ENCODE measurements around the gene PDCD4. TPM values are rescaled to one million over a fixed set of nuclear protein-coding genes. Genes with fewer than 3 reads are reported as not detected.

The PDCD4 gene
- total and polyA plus RNA-seq, 10 of the 15 experiments (the other 5 are each of a cell fraction or from before 2014, with no cell fraction given): 101 to 372 (median 171) TPM

DNA sequence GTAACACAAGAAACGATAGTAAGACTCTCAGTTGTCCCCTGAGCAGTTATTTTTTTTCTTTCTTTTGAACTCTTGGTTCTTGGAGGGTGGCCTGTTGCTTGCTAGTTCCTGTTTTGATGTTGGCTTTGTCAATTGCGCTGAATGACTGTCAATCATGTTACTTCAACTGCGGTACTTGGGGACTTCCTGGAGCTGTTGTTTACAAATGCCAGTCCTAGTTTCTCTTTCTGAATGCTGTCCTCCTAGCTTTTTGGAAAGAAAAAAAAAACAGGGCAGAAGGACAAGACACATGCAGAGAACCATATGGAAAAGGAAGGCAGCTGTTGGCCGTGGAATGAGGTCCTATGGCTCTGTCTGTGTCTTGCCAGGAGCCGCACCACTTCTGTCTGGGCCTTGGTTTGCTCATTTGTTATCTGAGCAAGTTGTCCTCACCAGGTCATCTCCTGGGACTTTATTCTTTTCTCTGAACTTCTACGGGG lies 7.0 kb upstream of the PDCD4 start (continued):
- TF ChIP-seq SUPT20H (IDR thresholded peaks at IDR 0.05; ENCODE audit: borderline replicate concordance, control insufficient read depth, low read depth, low read length): no peak
- TF ChIP-seq SMAD5 (IDR thresholded peaks at IDR 0.05; ENCODE audit: low read depth): no peak
- TF ChIP-seq, protein P1, sequence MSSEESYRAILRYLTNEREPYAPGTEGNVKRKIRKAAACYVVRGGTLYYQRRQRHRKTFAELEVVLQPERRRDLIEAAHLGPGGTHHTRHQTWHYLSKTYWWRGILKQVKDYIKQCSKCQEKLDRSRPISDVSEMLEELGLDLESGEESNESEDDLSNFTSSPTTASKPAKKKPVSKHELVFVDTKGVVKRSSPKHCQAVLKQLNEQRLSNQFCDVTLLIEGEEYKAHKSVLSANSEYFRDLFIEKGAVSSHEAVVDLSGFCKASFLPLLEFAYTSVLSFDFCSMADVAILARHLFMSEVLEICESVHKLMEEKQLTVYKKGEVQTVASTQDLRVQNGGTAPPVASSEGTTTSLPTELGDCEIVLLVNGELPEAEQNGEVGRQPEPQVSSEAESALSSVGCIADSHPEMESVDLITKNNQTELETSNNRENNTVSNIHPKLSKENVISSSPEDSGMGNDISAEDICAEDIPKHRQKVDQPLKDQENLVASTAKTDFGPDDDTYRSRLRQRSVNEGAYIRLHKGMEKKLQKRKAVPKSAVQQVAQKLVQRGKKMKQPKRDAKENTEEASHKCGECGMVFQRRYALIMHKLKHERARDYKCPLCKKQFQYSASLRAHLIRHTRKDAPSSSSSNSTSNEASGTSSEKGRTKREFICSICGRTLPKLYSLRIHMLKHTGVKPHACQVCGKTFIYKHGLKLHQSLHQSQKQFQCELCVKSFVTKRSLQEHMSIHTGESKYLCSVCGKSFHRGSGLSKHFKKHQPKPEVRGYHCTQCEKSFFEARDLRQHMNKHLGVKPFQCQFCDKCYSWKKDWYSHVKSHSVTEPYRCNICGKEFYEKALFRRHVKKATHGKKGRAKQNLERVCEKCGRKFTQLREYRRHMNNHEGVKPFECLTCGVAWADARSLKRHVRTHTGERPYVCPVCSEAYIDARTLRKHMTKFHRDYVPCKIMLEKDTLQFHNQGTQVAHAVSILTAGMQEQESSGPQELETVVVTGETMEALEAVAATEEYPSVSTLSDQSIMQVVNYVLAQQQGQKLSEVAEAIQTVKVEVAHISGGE (CRISPR knock-in tag; IDR thresholded peaks at IDR 0.05): no peak
- TF ChIP-seq CEBPB (IDR thresholded peaks at IDR 0.05; ENCODE audit: borderline replicate concordance in 1 of 2, low read depth in 2 of 2, low read length in 2 of 2): no peak

- H3K36me3 ChIP-seq (ENCODE audit: control insufficient read depth in 2 of 2, insufficient read depth in 2 of 2, low read length in 1 of 2): no peaks in the 10 kb centered on the region
- 9% methylated on average over 6 of the region's 6 CpGs for WGBS (ENCODE audit: insufficient coverage, insufficient replicate concordance, low lambda C conversion rate, missing lambda C conversion rate)
- no TSS peak for BruUV-seq (replicated peaks)
- no peaks in the 10 kb centered on the region for H3K27me3 ChIP-seq (replicated peaks in 1 of 2; ENCODE audit: control insufficient read depth in 2 of 2, insufficient read depth in 2 of 2, low read length in 1 of 2)
- FAIRE-seq (no peak), DNase-seq (ENCODE audit: low read depth, low spot score) (no peak), ATAC-seq (peak; percentile 3)
- no peaks in the 10 kb centered on the region for H3K9me3 ChIP-seq (replicated peaks; ENCODE audit: control insufficient read depth, insufficient read depth, low read length)
- peak overlapping the region; percentile 24; the same call in 1 of the 2 replicates for H2AFZ ChIP-seq (ENCODE audit: control insufficient read depth, low read depth, low read length)
- TF ChIP-seq BRCA1 (IDR thresholded peaks at IDR 0.05; ENCODE audit: low read depth, low read length) (no peak), CHD1 (IDR thresholded peaks at IDR 0.05; ENCODE audit: low read depth, low read length) (peak; percentile 2; the same call in 1 of the 2 replicates), HCFC1 (IDR thresholded peaks at IDR 0.05; ENCODE audit: low read length) (no peak)
- peak overlapping the region; percentile 62; the same call in 1 of the 2 replicates for H3K4me3 ChIP-seq
- ChIA-PET CTCF (interaction anchor here (0.7 to 5.2 kb wide), 9 partner anchors 12 to 119 kb away, joined by 3 to 53 read pairs (median 5); no protein-coding TSS in a partner anchor), POLR2A (interaction anchor here (0.7 to 5.2 kb wide), 21 partner anchors 13 to 193 kb away, joined by 3 to 78 read pairs (median 5); partner anchors contain the start of genes BBIP1 and SHOC2), RAD21 (ENCODE audit: unreplicated experiment) (interaction anchor here (0.7 to 5.3 kb wide), 19 partner anchors 11 to 954 kb away, joined by 3 to 138 read pairs (median 5); partner anchors contain the start of genes BBIP1 and SHOC2), SMC1A (ENCODE audit: uncharacterized antibody, unreplicated experiment) (interaction anchor here (0.6 to 5.1 kb wide), 27 partner anchors 7 to 315 kb away, joined by 3 to 139 read pairs (median 4); partner anchors contain the start of genes BBIP1 and SHOC2)
- peaks cover 12% of the 10 kb centered on the region for H3K79me2 ChIP-seq (ENCODE audit: control insufficient read depth, insufficient read depth, low read length)
- in situ Hi-C loops (cut with MboI): no loop called here
- H3K4me1 ChIP-seq (ENCODE audit: control insufficient read depth, insufficient read depth, low read length): peaks cover 93% of the 10 kb centered on the region
- H3K27ac ChIP-seq (ENCODE audit: control insufficient read depth, insufficient read depth): peak overlapping the region; percentile 99
- H4K20me1 ChIP-seq (ENCODE audit: control insufficient read depth, insufficient read depth): no peaks in the 10 kb centered on the region
- intact Hi-C loops (cut with micrococcal nuclease; ENCODE audit: unreplicated experiment): loop anchor here (2.0 to 5.0 kb wide), 2 partner anchors 54 to 788 kb away; partner anchors contain the start of genes BBIP1 and SHOC2
- peak overlapping the region; percentile 80 for H3K9ac ChIP-seq (ENCODE audit: control insufficient read depth, insufficient read depth, low read length)
- H3K4me2 ChIP-seq (ENCODE audit: control insufficient read depth, insufficient read depth): peak overlapping the region; percentile 91
These were observed 6.4 kb upstream of the PDCD4 start for GRCh38 chr10:110865186-110865808.

Measured in GM12878 (cell line).